Fibroblast of mammary gland (primary cell): ENCODE data around the gene LONP2.

Source experiments
- DNase-seq: peaks from one replicate; pipeline ENCODE4 v3.0.0-alpha.2; 2010; ENCODE audit warnings: low read depth
- H3K4me3 ChIP-seq: 2 replicates; pipeline ENCODE4 v1.5.1; 2011; ENCODE audit warnings: low read depth, mild to moderate bottlenecking, low read length, moderate library complexity; ENCODE audit not compliant: control insufficient read depth
- TF ChIP-seq, protein P1 (sequence below): conservative IDR thresholded peaks from 2 replicates; pipeline ENCODE4 v1.5.1; 2011; ENCODE audit warnings: low read depth, low read length, inconsistent platforms; ENCODE audit not compliant: control insufficient read depth, insufficient read depth

LONP2 gene, protein sequence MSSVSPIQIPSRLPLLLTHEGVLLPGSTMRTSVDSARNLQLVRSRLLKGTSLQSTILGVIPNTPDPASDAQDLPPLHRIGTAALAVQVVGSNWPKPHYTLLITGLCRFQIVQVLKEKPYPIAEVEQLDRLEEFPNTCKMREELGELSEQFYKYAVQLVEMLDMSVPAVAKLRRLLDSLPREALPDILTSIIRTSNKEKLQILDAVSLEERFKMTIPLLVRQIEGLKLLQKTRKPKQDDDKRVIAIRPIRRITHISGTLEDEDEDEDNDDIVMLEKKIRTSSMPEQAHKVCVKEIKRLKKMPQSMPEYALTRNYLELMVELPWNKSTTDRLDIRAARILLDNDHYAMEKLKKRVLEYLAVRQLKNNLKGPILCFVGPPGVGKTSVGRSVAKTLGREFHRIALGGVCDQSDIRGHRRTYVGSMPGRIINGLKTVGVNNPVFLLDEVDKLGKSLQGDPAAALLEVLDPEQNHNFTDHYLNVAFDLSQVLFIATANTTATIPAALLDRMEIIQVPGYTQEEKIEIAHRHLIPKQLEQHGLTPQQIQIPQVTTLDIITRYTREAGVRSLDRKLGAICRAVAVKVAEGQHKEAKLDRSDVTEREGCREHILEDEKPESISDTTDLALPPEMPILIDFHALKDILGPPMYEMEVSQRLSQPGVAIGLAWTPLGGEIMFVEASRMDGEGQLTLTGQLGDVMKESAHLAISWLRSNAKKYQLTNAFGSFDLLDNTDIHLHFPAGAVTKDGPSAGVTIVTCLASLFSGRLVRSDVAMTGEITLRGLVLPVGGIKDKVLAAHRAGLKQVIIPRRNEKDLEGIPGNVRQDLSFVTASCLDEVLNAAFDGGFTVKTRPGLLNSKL

DNA sequence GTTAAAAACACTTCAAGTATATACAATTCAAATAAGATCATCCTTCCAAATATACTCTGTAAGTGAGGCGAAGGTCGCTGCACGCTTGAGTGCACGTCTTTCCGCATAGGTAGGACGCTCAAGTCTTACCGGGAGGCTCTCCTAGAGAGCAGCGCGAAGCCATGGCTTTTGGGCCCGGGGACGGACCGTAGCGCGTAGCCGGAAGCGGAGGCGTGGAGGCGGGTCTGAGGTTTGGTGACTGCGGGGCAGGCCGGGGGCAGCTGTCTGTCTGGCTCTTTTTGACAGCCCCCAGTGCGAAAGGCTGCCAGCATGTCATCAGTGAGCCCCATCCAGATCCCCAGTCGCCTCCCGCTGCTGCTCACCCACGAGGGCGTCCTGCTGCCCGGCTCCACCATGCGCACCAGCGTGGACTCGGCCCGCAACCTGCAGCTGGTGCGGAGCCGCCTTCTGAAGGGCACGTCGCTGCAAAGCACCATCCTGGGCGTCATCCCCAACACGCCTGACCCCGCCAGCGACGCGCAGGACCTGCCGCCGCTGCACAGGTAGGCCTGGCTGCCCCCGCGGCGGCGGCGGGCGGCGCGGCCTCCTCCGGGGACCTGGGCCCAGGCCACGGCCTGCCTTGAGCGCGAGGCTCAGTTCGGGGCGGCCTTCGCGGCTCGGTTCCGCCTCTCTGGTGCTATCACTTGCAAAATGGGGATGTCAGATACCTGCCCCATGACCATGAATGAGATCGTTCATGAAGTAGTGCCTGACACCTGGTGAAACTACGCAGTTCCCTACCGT is at the start of gene LONP2:
Gene LONP2 (plus strand): TSS at position 221 of the 783 bp plus-strand sequence. CDS start 89 bp downstream, at position 310.
- peak; percentile 88 for DNase-seq
- TF ChIP-seq, protein P1, sequence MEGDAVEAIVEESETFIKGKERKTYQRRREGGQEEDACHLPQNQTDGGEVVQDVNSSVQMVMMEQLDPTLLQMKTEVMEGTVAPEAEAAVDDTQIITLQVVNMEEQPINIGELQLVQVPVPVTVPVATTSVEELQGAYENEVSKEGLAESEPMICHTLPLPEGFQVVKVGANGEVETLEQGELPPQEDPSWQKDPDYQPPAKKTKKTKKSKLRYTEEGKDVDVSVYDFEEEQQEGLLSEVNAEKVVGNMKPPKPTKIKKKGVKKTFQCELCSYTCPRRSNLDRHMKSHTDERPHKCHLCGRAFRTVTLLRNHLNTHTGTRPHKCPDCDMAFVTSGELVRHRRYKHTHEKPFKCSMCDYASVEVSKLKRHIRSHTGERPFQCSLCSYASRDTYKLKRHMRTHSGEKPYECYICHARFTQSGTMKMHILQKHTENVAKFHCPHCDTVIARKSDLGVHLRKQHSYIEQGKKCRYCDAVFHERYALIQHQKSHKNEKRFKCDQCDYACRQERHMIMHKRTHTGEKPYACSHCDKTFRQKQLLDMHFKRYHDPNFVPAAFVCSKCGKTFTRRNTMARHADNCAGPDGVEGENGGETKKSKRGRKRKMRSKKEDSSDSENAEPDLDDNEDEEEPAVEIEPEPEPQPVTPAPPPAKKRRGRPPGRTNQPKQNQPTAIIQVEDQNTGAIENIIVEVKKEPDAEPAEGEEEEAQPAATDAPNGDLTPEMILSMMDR: no peak
- peak within 1 kb of the TSS; percentile 59 for H3K4me3 ChIP-seq

DNA sequence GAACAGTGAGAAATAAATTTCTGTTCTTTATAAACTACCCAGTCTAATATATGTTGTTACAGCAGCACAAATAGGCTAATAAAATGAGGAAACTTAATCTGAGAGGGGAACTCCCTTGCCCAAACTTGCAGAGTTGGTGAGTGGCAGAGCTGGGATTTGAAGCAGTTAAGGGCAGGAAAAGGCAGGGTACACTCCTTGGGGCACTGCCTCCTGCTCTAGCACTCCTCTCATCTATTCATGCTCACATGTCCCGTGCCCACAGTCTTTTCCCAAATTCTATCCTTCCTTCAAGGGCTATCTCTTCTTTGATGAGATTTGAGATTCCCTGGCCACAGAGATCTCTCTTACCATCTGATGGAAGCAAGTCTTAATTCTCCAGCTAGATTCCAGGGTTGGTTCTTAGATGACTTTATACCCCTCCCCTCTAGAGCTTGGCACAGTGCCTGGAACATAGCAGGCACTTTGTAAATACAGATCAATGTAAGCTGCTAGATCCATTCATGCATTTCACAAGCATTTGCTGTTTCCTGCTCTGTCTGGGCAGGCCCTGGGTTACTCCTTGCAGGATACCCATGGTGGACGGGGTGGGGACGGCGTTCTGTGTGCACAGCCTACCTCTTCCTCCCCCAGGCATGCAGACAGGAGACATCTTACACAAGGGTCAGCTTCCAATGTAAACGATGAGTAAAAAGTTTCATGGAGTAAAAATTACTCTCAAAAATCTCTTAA is 49.1 kb upstream of the LONP2 start:
- TF ChIP-seq, protein P1: no peak
- DNase-seq: peak; percentile 19
- H3K4me3 ChIP-seq: no peak overlapping the region

DNA sequence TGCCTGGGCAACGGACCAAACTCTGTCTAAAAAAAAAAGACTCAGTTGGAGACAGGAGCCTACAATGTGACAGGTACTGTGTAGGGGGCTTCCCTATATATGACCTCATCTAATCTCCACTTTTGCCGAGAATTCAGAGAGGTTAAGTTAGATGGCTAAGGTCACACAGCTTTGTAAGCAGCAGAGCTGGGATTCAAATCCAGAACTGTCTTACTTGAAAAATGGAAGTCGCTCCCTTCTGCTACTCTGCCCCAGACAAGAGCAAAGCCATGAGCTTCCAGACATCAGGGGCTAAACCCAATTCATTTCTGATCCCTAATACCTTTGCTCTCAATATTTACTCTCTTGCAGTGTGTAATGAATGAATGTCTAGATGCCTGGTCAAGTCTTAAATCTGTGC is 46.8 kb upstream of the LONP2 start:
- TF ChIP-seq, protein P1: no peak
- no peak overlapping the region for H3K4me3 ChIP-seq
- no peak for DNase-seq

DNA sequence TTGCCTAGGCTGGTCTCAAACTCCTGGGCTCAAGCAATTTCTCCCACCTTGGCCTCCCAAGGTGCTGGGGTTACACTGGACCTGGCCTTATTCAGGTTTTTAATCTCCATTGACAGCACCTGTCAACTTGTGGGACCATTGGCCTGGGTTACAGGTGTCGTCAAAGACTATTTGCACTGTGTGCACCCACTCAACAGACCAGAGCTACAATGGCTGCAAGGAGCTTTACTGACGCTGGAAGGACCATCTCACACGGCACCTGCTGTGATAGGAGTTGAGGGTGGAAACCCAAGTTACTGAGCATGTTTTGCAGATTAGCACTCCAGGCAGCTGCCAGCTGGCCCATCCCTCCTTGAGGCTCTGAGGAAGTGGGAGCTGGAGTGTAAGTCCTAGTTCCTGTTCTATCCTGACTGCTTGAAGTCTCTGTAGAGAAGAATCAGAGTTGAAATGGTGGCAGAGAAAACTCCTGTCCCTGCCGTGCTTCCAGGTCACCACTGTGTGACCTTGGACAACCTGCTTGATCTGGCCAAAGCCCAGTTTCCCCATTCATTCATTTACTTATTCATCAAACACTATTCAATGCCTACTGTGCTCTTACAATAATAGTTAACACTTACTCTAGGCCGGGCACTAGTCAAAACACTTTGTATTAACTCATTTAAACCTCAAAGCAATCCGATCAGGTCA is 42.4 kb upstream of the LONP2 start:
- TF ChIP-seq, protein P1: no peak
- no peak for DNase-seq
- no peak overlapping the region for H3K4me3 ChIP-seq

DNA sequence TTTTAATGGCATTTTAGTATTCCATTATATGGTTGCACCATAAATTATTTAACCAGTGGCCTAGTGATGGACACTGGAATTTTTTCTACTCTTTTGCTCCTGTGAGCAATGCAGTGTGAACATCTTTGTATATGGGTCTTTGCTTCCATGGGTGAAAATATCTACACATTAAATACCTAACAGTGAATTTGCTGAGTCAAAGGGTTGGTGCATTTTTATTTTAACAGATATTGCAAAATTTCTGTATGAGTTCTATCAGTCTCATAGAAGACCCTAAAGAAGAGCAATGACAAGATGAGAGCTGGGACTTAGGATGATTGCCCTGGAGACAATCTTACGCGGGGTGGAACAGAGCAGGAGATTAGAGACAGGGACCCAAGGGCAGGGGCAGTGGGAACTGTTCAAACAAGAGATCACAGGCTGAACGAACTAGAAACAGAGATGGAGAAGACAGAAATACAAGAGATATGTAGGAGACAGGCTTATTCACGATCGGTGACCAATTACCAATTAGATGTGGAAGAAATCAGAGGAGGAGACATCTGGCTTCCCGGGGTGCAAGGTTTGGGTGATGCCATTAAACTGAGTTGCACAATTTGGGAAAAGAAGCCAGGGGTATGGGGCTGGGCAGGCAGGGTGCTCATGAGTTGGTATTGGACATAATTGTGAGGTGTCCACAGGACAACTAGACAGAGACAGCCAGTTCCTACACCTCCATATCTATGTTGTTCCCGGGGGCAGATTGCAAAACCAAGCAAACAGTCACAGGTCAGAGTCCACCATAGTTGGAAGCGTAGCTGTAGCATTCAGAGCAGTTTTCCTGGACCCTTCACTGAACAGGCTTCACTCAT is 39.9 kb upstream of the LONP2 start:
- DNase-seq: no peak
- TF ChIP-seq, protein P1: no peak
- no peak overlapping the region for H3K4me3 ChIP-seq
